Esophagus muscularis mucosa (tissue), 4 donors: ENCODE measurements around the gene EVI5L. TPM values are rescaled to one million over a fixed set of nuclear protein-coding genes. Genes with fewer than 3 reads are reported as not detected.
A peak's percentile ranks its signal among the peaks of the same experiment; 100 is the strongest.

Experiments used
- DNase-seq: peaks from one replicate; pipeline ENCODE4 v3.0.0-alpha.2; 2017; ENCODE audit errors: extremely low spot score
- H3K27ac ChIP-seq, 4 donors: fragments of 200-600 bp; sonication (generic); replicated peaks in 1 of 4; 1 replicate in 3 of 4; 2 replicates in 1 of 4; pipeline ENCODE4 v1.5.1; 2016 to 2019; ENCODE audit warnings: mild to moderate bottlenecking in 1 of 4
- H3K27me3 ChIP-seq, 4 donors: fragments of 200-600 bp; sonication (generic); one replicate each; pipeline versions ENCODE4 v1.5.1 to v1.6.0; 2016 to 2019
- H3K36me3 ChIP-seq, 4 donors: fragments of 200-600 bp; sonication (generic); one replicate each; pipeline ENCODE4 v1.5.1; 2016 to 2019
- H3K4me1 ChIP-seq, 4 donors: fragments of 200-600 bp; sonication (generic); one replicate each; pipeline ENCODE4 v1.5.1; 2016 to 2019
- H3K4me3 ChIP-seq, 4 donors: fragments of 200-600 bp; sonication (generic); 1 replicate in 2 of 4; 2 replicates in 2 of 4; pipeline ENCODE4 v1.5.1; 2016 to 2019; ENCODE audit warnings: mild to moderate bottlenecking in 4 of 4, moderate library complexity in 1 of 4
- H3K9me3 ChIP-seq, 4 donors: fragments of 200-600 bp; sonication (generic); 1 replicate in 3 of 4; 2 replicates in 1 of 4; pipeline ENCODE4 v1.5.1; 2016 to 2019
- CTCF ChIP-seq, 3 experiments: fragments of 200-600 bp in 2 of 3; fragments of 450-650 bp in 1 of 3; sonication (generic) in 2 of 3; IDR thresholded peaks; one replicate each; pipeline ENCODE4 v1.5.1; 2017 to 2019; ENCODE audit warnings: antibody characterized with exemption in 3 of 3, mild to moderate bottlenecking in 2 of 3, moderate library complexity in 1 of 3
- EP300 ChIP-seq: sonication (generic); formaldehyde crosslinking; IDR thresholded peaks from one replicate; pipeline ENCODE4 v1.6.1; 2017; ENCODE audit warnings: antibody characterized with exemption
- POLR2A ChIP-seq: fragments of 450-650 bp; IDR thresholded peaks from one replicate; pipeline ENCODE4 v1.6.1; 2017; ENCODE audit warnings: antibody characterized with exemption, moderate library complexity, mild to moderate bottlenecking, low read depth
- POLR2AphosphoS5 ChIP-seq, 2 donors: sonication (generic); formaldehyde crosslinking; IDR thresholded peaks; one replicate each; pipeline ENCODE4 v1.6.1; 2017; ENCODE audit warnings: antibody characterized with exemption in 2 of 2
- WGBS: methylation state at CpG from one replicate; pipeline ENCODE4 v1.1.5; 2018; 5-methylcytosine and 5-hydroxymethylcytosine counted together
- intact Hi-C: fragments of 100-400 bp; cut with DNase I; formaldehyde crosslinking; loops from one replicate; pipeline ENCODE4 v1.15.1; 2023
- total RNA-seq, 4 donors: library from RNA; depleted of rRNA; stranded (reverse); fragments of >200 nt; gene quantifications; one replicate each; pipeline versions ENCODE4 v1.1.0 to v1.2.1, GENCODE V29; 2016

Gene EVI5L
- total RNA-seq, 4 donors from 2014 or later = 19.9 to 42.0 (median 29.2) TPM

DNA sequence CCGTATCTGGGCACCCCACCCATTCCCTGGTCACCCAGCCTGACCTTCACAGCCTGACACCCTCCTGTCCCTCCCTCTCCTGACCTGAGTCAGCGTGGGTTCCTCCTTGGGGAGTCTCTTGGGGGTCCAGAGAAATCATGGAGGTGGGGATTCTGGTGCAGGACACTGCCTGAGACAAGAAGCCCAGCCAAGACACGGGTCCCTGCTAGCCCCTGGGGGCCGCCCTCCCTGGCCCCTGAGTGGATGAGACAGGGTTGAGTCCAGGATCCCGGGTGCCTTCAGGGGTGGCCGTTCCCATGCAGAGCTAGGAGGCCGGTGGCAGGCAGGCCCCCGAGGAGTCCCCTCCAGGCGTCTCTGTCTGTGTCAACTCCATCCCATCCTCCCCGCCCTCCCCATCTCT, 75.2 kb downstream of the EVI5L start:
- intact Hi-C loops = no loop called here
- TF ChIP-seq CTCF (IDR thresholded peaks at IDR 0.05) = no peak
- no peaks in the 10 kb centered on the region for H3K27me3 ChIP-seq
- H3K36me3 ChIP-seq = peaks cover 22 to 47% (median 36%) of the 10 kb centered on the region in 4 donors
- H3K4me3 ChIP-seq = peak overlapping the region in 3 of 4 donors; percentile 64 to 89 (median 71)
- DNase-seq = no peak
- WGBS = 70% methylated on average over 7 of the region's 10 CpGs
- no peak overlapping the region for H3K27ac ChIP-seq
- no peaks in the 10 kb centered on the region for H3K9me3 ChIP-seq
- peaks cover 37 to 61% (median 51%) of the 10 kb centered on the region in 4 donors for H3K4me1 ChIP-seq

DNA sequence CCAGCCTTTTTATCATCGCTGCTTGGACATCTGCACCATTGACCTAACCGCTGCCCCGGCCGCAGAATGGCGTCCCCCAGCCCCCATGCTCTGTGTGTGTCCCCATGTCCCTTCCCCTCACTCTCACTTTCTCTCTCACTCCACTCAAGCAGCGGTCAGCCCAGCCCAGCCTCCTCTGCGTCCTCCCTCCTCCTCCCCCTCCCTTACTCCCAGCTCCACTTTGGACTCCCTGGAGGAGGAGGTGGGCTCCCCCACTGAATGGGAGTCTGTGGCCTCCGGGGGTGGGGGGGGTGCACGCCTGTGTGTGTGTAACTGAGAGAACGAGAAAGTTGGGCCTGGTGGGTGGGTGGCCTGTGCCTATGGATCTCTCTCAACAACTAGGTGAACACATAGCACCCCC, 75.8 kb downstream of the EVI5L start:
- Histone ChIP-seq H3K4me3 (no peak overlapping the region), H3K27me3 (no peaks in the 10 kb centered on the region), H3K36me3 (peaks cover 28 to 53% (median 42%) of the 10 kb centered on the region in 4 donors), H3K4me1 (peaks cover 37 to 61% (median 51%) of the 10 kb centered on the region in 4 donors), H3K9me3 (no peaks in the 10 kb centered on the region), H3K27ac (no peak overlapping the region)
- TF ChIP-seq POLR2A (no peak), EP300 (no peak), CTCF (IDR thresholded peaks at IDR 0.05) (no peak)
- no peak for DNase-seq
- 88% methylated on average over 10 of the region's 10 CpGs for WGBS
- intact Hi-C loops = no loop called here

GRCh38 chr19:7907122-7907521, 77.1 kb downstream of the EVI5L start:
- peaks cover 37 to 61% (median 51%) of the 10 kb centered on the region in 4 donors for H3K4me1 ChIP-seq
- intact Hi-C loops = no loop called here
- no peaks in the 10 kb centered on the region for H3K9me3 ChIP-seq
- 91% methylated on average over 19 of the region's 19 CpGs for WGBS
- no peaks in the 10 kb centered on the region for H3K27me3 ChIP-seq
- no peak overlapping the region for H3K4me3 ChIP-seq
- H3K36me3 ChIP-seq = peaks cover 40 to 66% (median 54%) of the 10 kb centered on the region in 4 donors
- DNase-seq = no peak
- TF ChIP-seq POLR2A = no peak
- TF ChIP-seq CTCF (IDR thresholded peaks at IDR 0.05) = no peak
- TF ChIP-seq EP300 = no peak
- TF ChIP-seq POLR2AphosphoS5 (IDR thresholded peaks at IDR 0.05) = no peak
- no peak overlapping the region for H3K27ac ChIP-seq

- TF ChIP-seq POLR2A (no peak), POLR2AphosphoS5 (IDR thresholded peaks at IDR 0.05) (no peak), EP300 (no peak)
- Histone ChIP-seq H3K36me3 (peaks cover 45 to 70% (median 58%) of the 10 kb centered on the region in 4 donors), H3K4me3 (no peak overlapping the region), H3K9me3 (no peaks in the 10 kb centered on the region), H3K27me3 (no peaks in the 10 kb centered on the region), H3K27ac (no peak overlapping the region), H3K4me1 (peaks cover 36 to 60% (median 50%) of the 10 kb centered on the region in 4 donors)
- intact Hi-C loops = no loop called here
- no peak for DNase-seq
- WGBS = 91% methylated on average over 6 of the region's 11 CpGs
Observed at GRCh38 chr19:7907544-7907943, 77.5 kb downstream of the EVI5L start.

DNA sequence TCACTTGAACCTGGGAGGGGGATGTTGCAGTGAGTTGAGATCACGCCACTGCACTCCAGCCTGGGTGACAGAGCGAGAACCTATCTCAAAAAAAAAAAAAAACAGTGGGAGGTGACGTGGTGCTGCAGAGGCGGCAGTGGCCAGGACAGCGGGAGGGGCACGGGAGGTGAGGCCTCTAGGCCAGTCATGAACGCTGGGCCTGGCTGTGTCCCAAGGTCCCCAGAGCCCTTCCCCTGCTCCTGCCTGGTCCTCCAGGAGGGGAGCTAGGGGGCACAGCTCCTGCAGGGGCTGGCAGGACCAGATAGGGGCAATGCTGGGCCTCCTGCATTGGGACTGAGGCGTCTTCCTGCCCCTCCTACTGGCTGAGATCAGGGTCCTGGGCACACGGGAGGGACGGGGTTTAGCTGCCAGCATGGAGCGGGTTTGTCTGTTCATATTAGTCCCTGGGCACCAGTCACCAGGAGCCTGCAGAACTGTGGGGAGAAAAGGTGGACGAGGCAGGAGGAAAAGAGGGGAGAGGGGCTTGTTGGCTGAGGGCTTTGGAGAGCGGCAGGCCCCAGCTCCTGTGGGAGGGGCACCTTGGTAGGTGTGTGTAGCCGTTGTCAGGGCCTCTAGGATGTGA, 78.2 kb downstream of the EVI5L start:
- intact Hi-C loops = no loop called here

More for the DNA sequence above, 78.2 kb downstream of the EVI5L start:
- no peak for TF ChIP-seq POLR2AphosphoS5 (IDR thresholded peaks at IDR 0.05)
- TF ChIP-seq CTCF (IDR thresholded peaks at IDR 0.05) = no peak
- no peak for TF ChIP-seq EP300
- TF ChIP-seq POLR2A = no peak
- no peak for DNase-seq
- H3K4me3 ChIP-seq = no peak overlapping the region
- no peaks in the 10 kb centered on the region for H3K9me3 ChIP-seq
- peaks cover 31 to 54% (median 43%) of the 10 kb centered on the region in 4 donors for H3K4me1 ChIP-seq
- peaks cover 49 to 77% (median 64%) of the 10 kb centered on the region in 4 donors for H3K36me3 ChIP-seq
- H3K27ac ChIP-seq = no peak overlapping the region
- H3K27me3 ChIP-seq = no peaks in the 10 kb centered on the region
- 83% methylated on average over 13 of the region's 14 CpGs for WGBS
